HepG2 (cell line): ENCODE measurements around the gene MYH10. TPM values are rescaled to one million over a fixed set of nuclear protein-coding genes. Genes with fewer than 3 reads are reported as not detected.

Experiments used
- HMG20A ChIP-seq: IDR thresholded peaks from 2 replicates; pipeline ENCODE4 v1.6.1; 2016; ENCODE audit warnings: borderline replicate concordance
- HNF4A ChIP-seq: sonication (generic); formaldehyde crosslinking; IDR thresholded peaks from 2 replicates; pipeline ENCODE4 v1.4.0; 2020; ENCODE audit warnings: missing genetic modification reagents
- KIAA2018 ChIP-seq: sonication (generic); formaldehyde crosslinking; IDR thresholded peaks from 2 replicates; pipeline ENCODE4 v1.5.0; 2020; ENCODE audit warnings: mild to moderate bottlenecking, missing genetic modification reagents, borderline replicate concordance
- PHF5A ChIP-seq: IDR thresholded peaks from one replicate; pipeline ENCODE4 v1.6.1; 2018; ENCODE audit warnings: low read depth, missing genetic modification reagents; ENCODE audit not compliant: unreplicated experiment
- SNAPC4 ChIP-seq: sonication (generic); formaldehyde crosslinking; IDR thresholded peaks from 2 replicates; pipeline ENCODE4 v1.4.0; 2020; ENCODE audit warnings: mild to moderate bottlenecking, missing genetic modification reagents
- ZC3H4 ChIP-seq: sonication (generic); formaldehyde crosslinking; IDR thresholded peaks from 2 replicates; pipeline ENCODE4 v1.4.0; 2020; ENCODE audit warnings: missing genetic modification reagents, borderline replicate concordance
- ZNF556 ChIP-seq: sonication (generic); formaldehyde crosslinking; IDR thresholded peaks from 2 replicates; pipeline ENCODE4 v1.4.0; 2020; ENCODE audit warnings: mild to moderate bottlenecking, missing genetic modification reagents, borderline replicate concordance
- ZNF704 ChIP-seq: sonication (generic); formaldehyde crosslinking; IDR thresholded peaks from 2 replicates; pipeline ENCODE4 v1.8.1; 2023; ENCODE audit warnings: mild to moderate bottlenecking, inconsistent platforms, moderate library complexity, missing genetic modification reagents, borderline replicate concordance
- ZNF746 ChIP-seq: sonication (generic); formaldehyde crosslinking; IDR thresholded peaks from 2 replicates; pipeline ENCODE4 v1.8.0; 2022; ENCODE audit warnings: mild to moderate bottlenecking, missing genetic modification reagents
- ZNF749 ChIP-seq: sonication (generic); formaldehyde crosslinking; IDR thresholded peaks from 2 replicates; pipeline ENCODE4 v1.8.0; 2022; ENCODE audit warnings: mild to moderate bottlenecking, missing genetic modification reagents, moderate library complexity, borderline replicate concordance
- polyA plus RNA-seq, 8 experiments: library from polyadenylated mRNA; depleted of rRNA in 3 of 8; stranded (reverse) in 7 of 8; unstranded in 1 of 8; fragments of >200 nt; fragmentation: Illumina TruSeq in 4 of 8; extraction: Trizol in 4 of 8; gene quantifications; 2 replicates each; pipeline versions ENCODE4 v1.2.1 to v1.2.3, GENCODE V29; 2011 to 2016; ENCODE audit warnings: low read depth in 4 of 8, missing spikeins in 1 of 8, mixed read lengths in 1 of 8; ENCODE audit not compliant: insufficient read depth in 1 of 8
- total RNA-seq, 5 experiments: library from RNA; depleted of rRNA; stranded (reverse); fragments of >200 nt; fragmentation: Illumina TruSeq; extraction: Trizol; gene quantifications; 2 replicates each; pipeline ENCODE4 v1.2.3, GENCODE V29; 2016; ENCODE audit warnings: low read depth in 1 of 5
- TF ChIP-seq, protein P1 (sequence below): sonication (generic); formaldehyde crosslinking; IDR thresholded peaks from 2 replicates; pipeline ENCODE4 v1.9.0; 2021; ENCODE audit warnings: missing genetic modification reagents, mild to moderate bottlenecking, borderline replicate concordance
- TF ChIP-seq, protein P2 (sequence below): IDR thresholded peaks from 2 replicates; pipeline ENCODE4 v1.6.1; 2016; ENCODE audit warnings: low read depth, borderline replicate concordance

The MYH10 gene
- total and polyA plus RNA-seq, 2 of the 13 experiments (the other 11 are each of a cell fraction or from before 2014, with no cell fraction given) = 43.4 to 68.6 TPM

GRCh38 chr17:8448310-8448709, 182.2 kb downstream of the MYH10 start (continued):
- TF ChIP-seq, protein P1, sequence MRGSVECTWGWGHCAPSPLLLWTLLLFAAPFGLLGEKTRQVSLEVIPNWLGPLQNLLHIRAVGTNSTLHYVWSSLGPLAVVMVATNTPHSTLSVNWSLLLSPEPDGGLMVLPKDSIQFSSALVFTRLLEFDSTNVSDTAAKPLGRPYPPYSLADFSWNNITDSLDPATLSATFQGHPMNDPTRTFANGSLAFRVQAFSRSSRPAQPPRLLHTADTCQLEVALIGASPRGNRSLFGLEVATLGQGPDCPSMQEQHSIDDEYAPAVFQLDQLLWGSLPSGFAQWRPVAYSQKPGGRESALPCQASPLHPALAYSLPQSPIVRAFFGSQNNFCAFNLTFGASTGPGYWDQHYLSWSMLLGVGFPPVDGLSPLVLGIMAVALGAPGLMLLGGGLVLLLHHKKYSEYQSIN (CRISPR knock-in tag) = no peak
- TF ChIP-seq ZNF556 (no peak), ZNF704 (CRISPR knock-in tag) (no peak), HMG20A (CRISPR knock-in tag) (peak; percentile 53; the same call in 1 of the 2 replicates), ZNF746 (CRISPR knock-in tag) (no peak), SNAPC4 (CRISPR knock-in tag) (no peak), KIAA2018 (CRISPR knock-in tag) (no peak), HNF4A (peak; percentile 53), ZC3H4 (CRISPR knock-in tag) (no peak), PHF5A (CRISPR knock-in tag) (no peak), ZNF749 (CRISPR knock-in tag) (no peak)
- TF ChIP-seq, protein P2, sequence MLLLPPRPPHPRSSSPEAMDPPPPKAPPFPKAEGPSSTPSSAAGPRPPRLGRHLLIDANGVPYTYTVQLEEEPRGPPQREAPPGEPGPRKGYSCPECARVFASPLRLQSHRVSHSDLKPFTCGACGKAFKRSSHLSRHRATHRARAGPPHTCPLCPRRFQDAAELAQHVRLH (CRISPR knock-in tag) = no peak
